Adrenal gland (tissue), 5 donors: Measurements from ENCODE around the gene CDH18.

Experiments
- CTCF ChIP-seq, 6 experiments: fragments of 450-650 bp in 4 of 6; fragments of 200-600 bp in 2 of 6; sonication (generic) in 1 of 6; IDR thresholded peaks; 1 replicate in 5 of 6; 2 replicates in 1 of 6; pipeline versions ENCODE4 v1.5.1 to v1.8.0; 2016 to 2021; ENCODE audit warnings: antibody characterized with exemption in 6 of 6, mild to moderate bottlenecking in 2 of 6, moderate library complexity in 1 of 6
- POLR2A ChIP-seq, 2 donors: fragments of 450-650 bp; IDR thresholded peaks; one replicate each; pipeline ENCODE4 v1.6.1; 2017; ENCODE audit warnings: antibody characterized with exemption in 2 of 2, mild to moderate bottlenecking in 2 of 2, moderate library complexity in 1 of 2
- donor health status: DM: no; HTN: no; CAD: no.

DNA sequence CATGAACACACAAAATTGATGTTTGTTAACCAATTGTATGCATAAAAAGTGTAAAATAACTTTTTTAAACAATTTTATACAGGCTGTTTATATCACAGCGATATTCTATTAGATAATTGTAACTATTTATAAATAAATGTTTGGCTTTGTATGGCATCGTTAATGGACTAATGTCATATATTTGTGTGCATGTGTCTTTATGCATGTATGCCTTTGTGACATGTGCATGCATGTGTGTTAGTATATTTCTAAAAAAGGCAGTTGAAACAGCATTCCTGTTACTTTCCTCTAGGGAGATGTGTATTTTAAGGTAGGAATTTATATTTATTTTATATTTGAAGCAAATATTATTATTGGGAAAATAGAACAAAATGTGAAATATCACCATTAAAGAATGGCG is 268.9 kb downstream of the CDH18 start:
- TF ChIP-seq CTCF (IDR thresholded peaks at IDR 0.05): no peak
- no peak for TF ChIP-seq POLR2A (IDR thresholded peaks at IDR 0.05)
